ENCODE results near the gene PDS5A. TPM values are rescaled to one million over a fixed set of nuclear protein-coding genes. Genes with fewer than 3 reads are reported as not detected.

Gene PDS5A
- total RNA-seq, 2 donors from 2014 or later, result 88.2 to 98.6 TPM

GRCh38 chr4:39855909-39856512, 121.7 kb downstream of the PDS5A start:
- Histone ChIP-seq H3K4me3 (ENCODE audit: low read length) (no peak overlapping the region), H3K4me1 (ENCODE audit: control insufficient read depth, insufficient read depth, low read length) (no peaks in the 10 kb centered on the region), H3K9me3 (ENCODE audit: control insufficient read depth, low read length) (peaks cover 8% of the 10 kb centered on the region), H3K27ac (ENCODE audit: low read depth, low read length) (no peak overlapping the region), H3K36me3 (ENCODE audit: control insufficient read depth, insufficient read depth, low read length) (peaks cover 88% of the 10 kb centered on the region), H3K27me3 (ENCODE audit: control insufficient read depth, insufficient read depth, low read length, poor library complexity, severe bottlenecking) (no peaks in the 10 kb centered on the region), H3K9ac (ENCODE audit: extremely low read depth, low read length, poor library complexity, severe bottlenecking) (no peak overlapping the region)
- H3K27me3 Mint-ChIP-seq (ENCODE audit: insufficient read depth), result no peaks in the 10 kb centered on the region
- no peak for TF ChIP-seq CTCF (conservative IDR thresholded peaks at IDR 0.05)
- peaks cover 4% of the 10 kb centered on the region for H3K9me3 Mint-ChIP-seq
- H3K36me3 Mint-ChIP-seq (ENCODE audit: low read depth), result peaks cover 70% of the 10 kb centered on the region
- H3K4me3 Mint-ChIP-seq, result no peak overlapping the region
- H3K4me1 Mint-ChIP-seq, result no peaks in the 10 kb centered on the region
- WGBS, 2 experiments (ENCODE audit: insufficient coverage in 1 of 2, insufficient read length in 1 of 2), result 89% methylated on average over 1 of the region's 1 CpG; no CpG with 5 or more reads in 1 of the 2 experiments
- no peak overlapping the region for H3K27ac Mint-ChIP-seq
- no peak for DNase-seq

GRCh38 chr4:39852636-39853035, 125.1 kb downstream of the PDS5A start:
- Mint-ChIP-seq H3K9me3 (peaks cover 4% of the 10 kb centered on the region), H3K4me3 (no peak overlapping the region), H3K4me1 (no peaks in the 10 kb centered on the region), H3K36me3 (ENCODE audit: low read depth) (peaks cover 54% of the 10 kb centered on the region), H3K27me3 (ENCODE audit: insufficient read depth) (no peaks in the 10 kb centered on the region), H3K27ac (no peak overlapping the region)
- no peak overlapping the region for H3K27ac ChIP-seq (ENCODE audit: low read depth, low read length)
- H3K9me3 ChIP-seq (ENCODE audit: control insufficient read depth, low read length), result peaks cover 8% of the 10 kb centered on the region
- H3K27me3 ChIP-seq (ENCODE audit: control insufficient read depth, insufficient read depth, low read length, poor library complexity, severe bottlenecking), result no peaks in the 10 kb centered on the region
- TF ChIP-seq CTCF (conservative IDR thresholded peaks at IDR 0.05), result no peak
- peaks cover 80% of the 10 kb centered on the region for H3K36me3 ChIP-seq (ENCODE audit: control insufficient read depth, insufficient read depth, low read length)
- no peaks in the 10 kb centered on the region for H3K4me1 ChIP-seq (ENCODE audit: control insufficient read depth, insufficient read depth, low read length)
- no peak overlapping the region for H3K9ac ChIP-seq (ENCODE audit: extremely low read depth, low read length, poor library complexity, severe bottlenecking)
- DNase-seq, result no peak
- H3K4me3 ChIP-seq (ENCODE audit: low read length), result no peak overlapping the region
- WGBS, 2 experiments (ENCODE audit: insufficient coverage in 1 of 2, insufficient read length in 1 of 2), result 96 to 100% methylated on average over 3 to 4 of the region's 4 CpGs

GRCh38 chr4:39850727-39851126, 127.0 kb downstream of the PDS5A start:
- H3K9ac ChIP-seq (ENCODE audit: extremely low read depth, low read length, poor library complexity, severe bottlenecking), result no peak overlapping the region

More at GRCh38 chr4:39850727-39851126, 127.0 kb downstream of the PDS5A start:
- Histone ChIP-seq H3K27me3 (ENCODE audit: control insufficient read depth, insufficient read depth, low read length, poor library complexity, severe bottlenecking) (no peaks in the 10 kb centered on the region), H3K4me1 (ENCODE audit: control insufficient read depth, insufficient read depth, low read length) (no peaks in the 10 kb centered on the region), H3K36me3 (ENCODE audit: control insufficient read depth, insufficient read depth, low read length) (peaks cover 80% of the 10 kb centered on the region), H3K9me3 (ENCODE audit: control insufficient read depth, low read length) (peaks cover 2% of the 10 kb centered on the region), H3K4me3 (ENCODE audit: low read length) (no peak overlapping the region), H3K27ac (ENCODE audit: low read depth, low read length) (no peak overlapping the region)
- H3K4me1 Mint-ChIP-seq, result no peaks in the 10 kb centered on the region
- H3K36me3 Mint-ChIP-seq (ENCODE audit: low read depth), result peaks cover 42% of the 10 kb centered on the region
- H3K9me3 Mint-ChIP-seq, result no peaks in the 10 kb centered on the region
- no peak overlapping the region for H3K4me3 Mint-ChIP-seq
- no peak overlapping the region for H3K27ac Mint-ChIP-seq
- H3K27me3 Mint-ChIP-seq (ENCODE audit: insufficient read depth), result no peaks in the 10 kb centered on the region
- no peak for DNase-seq
- no peak for TF ChIP-seq CTCF (conservative IDR thresholded peaks at IDR 0.05)

Data from endodermal cell (in vitro differentiated cells).